Ovary (tissue), 3 donors: Measurements from ENCODE around the gene SARM1.

Source experiments
- CTCF ChIP-seq, 3 donors: fragments of 450-650 bp in 2 of 3; fragments of 200-600 bp in 1 of 3; IDR thresholded peaks; one replicate each; pipeline versions ENCODE4 v1.5.1 to v1.8.0; 2016 to 2022; ENCODE audit warnings: antibody characterized with exemption in 3 of 3, mild to moderate bottlenecking in 1 of 3
- POLR2A ChIP-seq: fragments of 450-650 bp; IDR thresholded peaks from one replicate; pipeline ENCODE4 v1.6.1; 2017; ENCODE audit warnings: antibody characterized with exemption, mild to moderate bottlenecking, moderate library complexity
- donor health status: DM: no; HTN: no; CAD: no.

GRCh38 chr17:28333083-28333746, 38.3 kb upstream of the SARM1 start:
- TF ChIP-seq CTCF (IDR thresholded peaks at IDR 0.05) = no peak
- no peak for TF ChIP-seq POLR2A
